SH-SY5Y (cell line): ENCODE results near the gene ADGRL3.

Experiments
- GATA2 ChIP-seq: IDR thresholded peaks from 2 replicates; pipeline ENCODE4 v1.6.1; 2011; ENCODE audit warnings: mild to moderate bottlenecking, low read depth, low read length
- GATA3 ChIP-seq: IDR thresholded peaks from 2 replicates; pipeline ENCODE4 v1.6.1; 2011; ENCODE audit warnings: low read depth, mild to moderate bottlenecking, low read length, moderate library complexity

DNA sequence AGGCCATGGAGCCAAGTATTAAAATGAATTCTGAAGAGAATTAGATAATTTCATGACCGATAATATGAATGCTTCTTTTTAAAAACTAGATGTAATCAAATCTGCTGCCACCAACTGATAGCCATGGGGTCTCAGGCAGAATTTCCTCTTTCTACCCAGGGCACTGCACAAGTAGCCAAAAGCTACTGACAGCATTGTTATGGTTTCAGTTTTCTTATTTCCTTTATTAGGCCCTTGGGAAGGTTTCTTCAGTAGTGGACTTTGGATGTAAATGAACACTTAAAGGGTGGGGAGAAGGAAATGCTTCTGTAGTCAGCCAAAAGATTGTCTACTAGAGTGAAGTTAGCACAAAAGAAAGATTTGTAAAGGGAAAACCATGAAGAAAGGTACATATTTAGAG is 686.0 kb downstream of the ADGRL3 start:
- no peak for TF ChIP-seq GATA2
- no peak for TF ChIP-seq GATA3
